ENCODE data around the gene LAGE3.

Gene LAGE3

DNA sequence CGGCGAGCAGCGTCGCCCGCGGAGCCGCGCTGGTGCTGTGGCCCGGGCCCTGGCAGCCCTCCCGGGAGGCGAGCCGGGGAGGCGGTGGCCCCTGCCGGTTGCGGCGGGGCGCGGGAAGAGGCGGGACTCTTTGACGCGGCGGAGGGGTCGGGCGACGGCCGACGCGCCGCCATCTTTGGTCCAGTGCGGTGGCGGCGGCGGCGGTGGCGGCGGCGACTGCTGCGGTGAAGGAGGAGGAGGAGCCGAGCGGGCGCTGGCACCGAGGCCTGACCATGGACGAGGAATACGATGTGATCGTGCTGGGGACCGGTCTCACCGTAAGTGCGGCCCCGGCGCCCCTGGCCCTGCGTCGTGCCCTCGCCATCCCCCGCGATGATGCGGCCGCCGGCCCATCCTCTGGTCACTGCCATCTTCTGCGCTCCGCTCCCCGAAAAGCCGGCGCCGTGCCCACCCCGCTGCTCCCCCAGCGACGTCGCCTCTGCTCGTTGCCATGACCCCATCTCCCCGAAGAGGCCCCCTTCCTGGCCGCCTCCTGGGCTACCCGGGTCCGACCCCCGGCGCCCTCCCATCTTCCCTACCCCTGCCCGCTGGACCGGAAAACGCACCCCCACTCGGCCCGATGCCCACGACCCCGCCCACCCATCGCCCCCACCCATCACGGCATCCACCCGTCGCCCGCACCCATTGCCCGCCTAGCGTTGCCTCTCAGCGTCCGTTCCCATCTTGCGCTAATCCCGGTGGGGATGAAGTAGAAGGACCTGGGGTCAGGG is 41.9 kb downstream of the LAGE3 start, which contains the start of gene GDI1:
TSS of gene GDI1 (plus strand) at position 172 of the 770 bp plus-strand sequence. CDS start at position 273, 101 bp downstream.
- in situ Hi-C loops (cut with MboI; ENCODE audit: low sequenced_read_pairs): no loop called here

DNA sequence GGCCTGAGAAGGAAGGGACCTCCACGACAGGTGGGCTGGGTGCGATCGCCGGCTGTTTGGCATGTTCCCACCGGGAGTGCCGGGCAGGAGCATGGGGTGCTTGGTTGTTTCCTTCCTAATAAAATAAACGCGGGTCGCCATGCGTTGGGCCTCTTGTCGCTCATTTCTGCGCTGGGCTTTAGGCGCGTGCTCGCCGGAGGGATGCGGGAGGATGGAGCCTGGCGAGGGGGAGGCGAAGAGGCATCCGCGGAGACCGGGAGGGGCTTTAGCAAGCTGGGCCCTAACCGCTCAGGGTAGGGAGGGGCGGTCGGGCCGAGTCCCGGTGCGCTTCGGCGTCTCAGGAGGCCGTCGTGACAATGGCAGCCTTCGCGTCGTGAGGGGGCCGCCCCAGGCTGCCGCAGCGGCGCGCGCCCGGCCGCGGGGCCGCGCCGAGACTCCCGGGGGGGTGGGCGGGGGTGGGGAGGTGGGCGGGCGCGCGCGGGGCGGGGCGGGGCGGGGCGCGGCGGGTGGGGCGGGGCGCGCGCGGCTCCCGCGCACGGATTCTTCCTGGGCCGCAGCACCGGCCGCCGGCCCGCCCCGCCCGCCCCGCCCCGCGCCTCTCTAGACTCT is 42.6 kb downstream of the LAGE3 start:
- in situ Hi-C loops (cut with MboI; ENCODE audit: low sequenced_read_pairs): no loop called here

DNA sequence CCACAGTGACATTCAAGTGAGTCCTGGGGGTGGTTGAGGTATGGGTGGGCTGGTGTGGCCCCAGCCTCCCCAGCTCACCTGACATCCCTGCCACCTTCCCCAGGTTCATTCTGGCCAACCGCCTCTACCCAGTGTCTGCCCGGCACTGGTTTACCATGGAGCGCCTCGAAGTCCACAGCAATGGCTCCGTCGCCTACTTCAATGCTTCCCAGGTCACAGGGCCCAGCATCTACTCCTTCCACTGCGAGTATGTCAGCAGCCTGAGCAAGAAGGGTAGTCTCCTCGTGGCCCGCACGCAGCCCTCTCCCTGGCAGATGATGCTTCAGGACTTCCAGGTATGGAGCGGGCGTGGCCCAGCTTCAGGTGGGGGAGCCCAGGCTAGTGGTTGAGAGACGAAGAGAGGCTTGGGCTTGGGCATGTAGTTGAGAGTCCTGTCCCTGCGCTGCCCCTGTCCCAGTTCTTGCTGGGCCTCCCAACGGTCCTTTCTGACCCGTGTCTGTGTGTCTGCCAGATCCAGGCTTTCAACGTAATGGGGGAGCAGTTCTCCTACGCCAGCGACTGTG is 43.8 kb downstream of the LAGE3 start:
- in situ Hi-C loops (cut with MboI; ENCODE audit: low sequenced_read_pairs): no loop called here

DNA sequence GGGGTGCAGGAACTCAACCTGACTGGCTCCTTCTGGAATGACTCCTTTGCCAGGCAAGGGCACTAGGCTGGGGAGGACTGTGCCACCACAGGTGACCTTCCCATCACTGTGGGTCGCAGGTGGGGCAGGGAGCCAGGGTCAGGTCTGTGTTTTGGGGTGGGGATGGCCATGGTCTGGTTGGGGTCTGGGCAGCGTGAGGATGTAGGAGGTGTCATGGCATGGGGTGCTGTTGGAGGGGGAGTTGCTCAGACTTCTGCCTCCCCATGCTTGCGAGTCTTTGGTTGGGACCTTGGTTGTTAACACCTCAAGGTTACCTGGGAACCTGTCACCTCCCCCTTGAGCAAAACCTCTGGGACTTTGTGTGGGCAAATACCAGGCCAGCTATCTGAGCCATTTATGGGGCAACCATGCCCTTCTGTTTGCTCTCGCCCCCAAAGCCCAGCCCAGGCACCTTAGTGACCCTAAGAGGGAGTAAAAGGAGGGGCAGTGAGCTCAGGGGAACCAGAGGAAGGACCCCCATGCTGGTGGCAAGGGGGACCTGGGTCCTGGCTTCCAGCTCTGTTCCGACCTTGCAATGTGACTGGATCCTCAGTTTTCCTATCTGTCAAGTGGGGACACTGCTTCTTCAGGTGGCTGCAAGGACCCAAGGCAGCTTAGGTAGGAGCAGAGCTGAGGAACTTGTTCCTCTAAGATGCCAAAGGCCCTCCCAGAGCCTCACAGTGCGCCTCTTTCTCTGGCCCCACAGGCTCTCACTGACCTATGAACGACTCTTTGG is 44.5 kb downstream of the LAGE3 start:
- in situ Hi-C loops (cut with MboI; ENCODE audit: low sequenced_read_pairs): no loop called here

DNA sequence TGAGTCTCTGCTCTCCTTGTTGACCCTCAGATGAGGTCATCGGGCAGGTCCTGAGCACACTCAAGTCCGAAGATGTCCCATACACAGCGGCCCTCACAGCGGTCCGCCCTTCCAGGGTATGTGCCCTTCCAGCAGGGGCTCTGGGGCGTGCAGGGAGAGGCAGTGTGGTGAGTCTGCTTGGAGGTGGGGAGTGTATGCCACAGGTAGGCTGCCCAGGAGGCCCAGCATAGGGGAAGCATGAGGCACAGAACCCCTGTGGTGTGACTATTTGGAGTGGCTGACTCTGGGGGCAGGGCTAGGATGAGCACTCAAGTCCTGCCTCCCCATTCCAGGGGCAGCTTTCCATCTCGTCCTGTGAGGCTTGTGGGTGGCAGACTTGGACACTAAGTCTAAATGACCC is 45.5 kb downstream of the LAGE3 start:
- in situ Hi-C loops (cut with MboI; ENCODE audit: low sequenced_read_pairs): no loop called here

DNA sequence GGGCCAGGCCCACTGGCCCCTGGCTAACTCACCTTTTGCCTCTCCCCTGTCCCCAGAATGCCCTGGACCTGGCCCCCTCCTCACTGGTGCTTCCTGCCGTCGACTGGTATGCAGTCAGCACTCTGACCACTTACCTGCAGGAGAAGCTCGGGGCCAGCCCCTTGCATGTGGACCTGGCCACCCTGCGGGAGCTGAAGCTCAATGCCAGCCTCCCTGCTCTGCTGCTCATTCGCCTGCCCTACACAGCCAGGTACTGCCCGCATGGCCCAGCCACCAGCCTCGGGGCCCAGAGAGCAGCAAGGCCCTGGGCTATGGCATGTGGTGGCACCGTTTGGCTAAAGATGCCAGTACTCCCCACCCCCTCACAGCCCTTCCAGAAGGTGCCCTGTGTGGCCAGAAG is 46.9 kb downstream of the LAGE3 start:
- in situ Hi-C loops (cut with MboI; ENCODE audit: low sequenced_read_pairs): no loop called here

DNA sequence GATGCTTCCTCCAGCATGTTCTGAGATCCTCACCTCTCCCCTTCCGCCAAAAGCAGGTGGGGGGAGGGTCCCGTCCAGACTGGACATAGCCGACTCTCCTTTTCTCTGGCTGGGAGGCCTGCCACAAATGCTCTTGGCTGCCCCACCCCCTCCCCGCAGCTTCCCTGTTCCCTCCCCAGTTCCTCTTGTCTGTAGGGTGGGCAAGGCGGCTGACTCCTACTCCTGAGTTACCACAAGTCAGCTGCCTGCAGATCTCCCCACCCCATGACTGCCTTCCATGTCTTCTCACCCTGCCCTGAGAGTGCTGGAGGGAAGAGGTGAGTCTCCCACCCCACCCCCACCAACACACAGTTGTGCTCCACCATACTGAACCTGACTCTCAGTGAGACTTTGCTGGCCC is 47.7 kb downstream of the LAGE3 start:
- in situ Hi-C loops (cut with MboI; ENCODE audit: low sequenced_read_pairs): no loop called here

DNA sequence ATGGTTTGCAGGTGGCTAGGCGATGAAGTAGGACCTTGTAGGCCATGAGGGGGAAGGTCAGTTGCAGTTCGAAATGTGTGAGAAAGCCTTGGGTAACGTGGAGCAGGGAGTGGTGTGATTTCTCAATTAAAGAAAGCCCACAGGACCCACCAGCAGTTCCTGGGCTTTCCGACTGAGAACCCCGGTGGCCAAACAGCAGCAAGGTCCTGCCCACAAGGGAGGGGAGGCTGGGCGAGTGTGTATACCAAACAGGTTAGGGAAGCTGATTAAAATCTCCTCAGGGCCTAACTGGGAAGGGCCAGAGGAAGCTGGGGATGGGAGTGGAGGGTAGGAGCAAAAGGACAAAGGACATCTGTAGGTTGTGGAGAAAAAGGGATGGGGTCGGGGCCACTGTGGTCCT is 48.2 kb downstream of the LAGE3 start:
- in situ Hi-C loops (cut with MboI; ENCODE audit: low sequenced_read_pairs): no loop called here

DNA sequence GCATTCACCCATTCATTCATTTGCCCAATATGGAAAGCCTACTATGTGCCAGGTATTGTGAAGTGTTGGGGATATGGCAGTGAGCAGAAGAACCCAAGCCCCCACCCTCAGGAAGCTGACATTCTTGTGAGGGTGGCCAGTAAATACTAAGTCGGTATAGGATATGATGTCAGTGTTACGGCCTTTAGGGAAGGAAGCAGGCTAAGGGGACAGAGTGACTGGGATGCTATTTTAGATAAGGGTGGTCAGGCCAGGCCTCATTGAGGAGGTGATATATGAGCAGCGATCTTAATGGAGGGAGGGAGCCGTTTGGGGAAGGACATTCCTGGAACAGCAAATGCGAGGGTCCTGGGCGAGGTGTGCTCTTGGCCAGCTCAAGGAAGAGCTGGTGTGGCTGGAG is 48.6 kb downstream of the LAGE3 start:
- in situ Hi-C loops (cut with MboI; ENCODE audit: low sequenced_read_pairs): no loop called here

DNA sequence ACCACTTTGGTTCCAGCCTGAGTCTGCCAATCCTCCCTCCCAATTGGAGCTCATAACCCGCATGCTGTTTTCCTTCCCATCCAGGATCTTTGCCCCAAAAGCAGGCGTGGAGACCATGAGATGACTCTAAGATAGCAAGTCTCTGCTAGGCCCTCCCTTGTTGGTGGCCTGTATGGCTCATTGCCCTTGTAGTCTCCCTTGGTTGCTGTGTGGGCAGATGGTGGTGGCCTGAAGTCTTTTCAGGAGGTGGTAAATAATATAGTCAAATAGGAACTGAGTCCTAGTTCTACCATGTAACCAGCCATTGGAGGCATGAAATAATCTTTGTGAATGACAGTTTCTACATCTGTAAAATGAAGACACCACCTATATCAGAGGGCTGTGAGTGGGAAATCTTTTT is 49.4 kb downstream of the LAGE3 start:
- in situ Hi-C loops (cut with MboI; ENCODE audit: low sequenced_read_pairs): no loop called here

DNA sequence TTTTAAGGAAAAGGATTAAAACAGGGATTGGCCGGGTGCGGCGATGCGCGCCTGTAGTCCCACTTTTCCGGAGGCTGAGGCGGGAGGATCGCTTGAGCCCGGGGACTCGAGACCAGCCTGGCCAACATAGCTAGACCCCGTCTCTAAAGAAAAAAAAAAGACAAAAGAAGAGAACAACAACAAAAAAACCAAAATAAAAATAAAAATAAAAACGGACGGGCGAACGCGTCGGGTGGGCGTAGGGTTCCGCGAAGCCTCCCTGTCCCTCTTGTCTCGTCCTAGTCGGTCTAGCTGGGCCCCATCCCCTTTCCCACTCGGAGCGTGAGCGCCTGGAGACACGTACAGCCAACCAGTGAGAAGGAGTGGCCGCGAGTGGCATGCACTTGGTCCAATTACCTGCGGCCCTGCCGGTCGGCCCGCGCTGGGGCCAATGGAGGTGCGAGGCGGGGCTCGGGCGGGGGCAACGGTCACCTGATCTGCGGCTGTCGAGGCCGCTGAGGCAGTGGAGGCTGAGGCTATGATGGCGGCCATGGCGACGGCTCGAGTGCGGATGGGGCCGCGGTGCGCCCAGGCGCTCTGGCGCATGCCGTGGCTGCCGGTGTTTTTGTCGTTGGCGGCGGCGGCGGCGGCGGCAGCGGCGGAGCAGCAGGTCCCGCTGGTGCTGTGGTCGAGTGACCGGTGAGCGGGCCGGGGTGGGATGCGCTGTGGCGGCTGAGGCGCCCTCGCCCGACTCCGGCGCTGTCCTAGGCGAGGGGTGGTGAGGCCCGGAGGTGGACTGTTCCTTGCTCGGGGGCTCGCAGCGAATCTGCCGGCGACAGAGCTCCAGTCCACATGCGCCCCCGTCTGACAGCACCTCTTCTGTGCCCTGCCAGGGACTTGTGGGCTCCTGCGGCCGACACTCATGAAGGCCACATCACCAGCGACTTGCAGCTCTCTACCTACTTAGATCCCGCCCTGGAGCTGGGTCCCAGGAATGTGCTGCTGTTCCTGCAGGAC is 50.6 kb downstream of the LAGE3 start, which contains the start of gene ATP6AP1:
TSS of gene ATP6AP1 (plus strand) at position 502 of the 996 bp plus-strand sequence. CDS start at position 518, 16 bp downstream.
- in situ Hi-C loops (cut with MboI; ENCODE audit: low sequenced_read_pairs): no loop called here

Data from hTERT RPE-1 (cell line).